H1 (cell line): ENCODE results near the gene SPDYE16. TPM values are rescaled to one million over a fixed set of nuclear protein-coding genes. Genes with fewer than 3 reads are reported as not detected.

Experiments used
- CTCF ChIA-PET: fragments of 300-600 bp; sonication (Branson Sonifier 250); formaldehyde crosslinking; loops from one replicate; lab custom pipeline; 2021; ENCODE audit not compliant: partially characterized antibody; lab: Charles Lee
- POLR2A ChIA-PET: fragments of 300-600 bp; sonication (Branson Sonifier 250); formaldehyde crosslinking; loops from one replicate; lab custom pipeline; 2021; ENCODE audit warnings: inconsistent platforms; ENCODE audit not compliant: partially characterized antibody; lab: Charles Lee
- DNase-seq, 2 experiments: peaks; one replicate each; pipeline versions ENCODE4 v3.0.0 to v3.0.0-alpha.2; 2010 to 2022; ENCODE audit warnings: low spot score in 2 of 2, low read depth in 1 of 2, mixed read lengths in 1 of 2
- FAIRE-seq: peaks from 2 replicates; lab custom pipeline; 2011; peaks lifted over from hg19 to GRCh38; lab: Jason Lieb, UNC
- H2AFZ ChIP-seq: 2 replicates; pipeline ENCODE4 v1.8.1; 2012; ENCODE audit warnings: low read length, inconsistent platforms
- H2AK5ac ChIP-seq: 2 replicates; pipeline ENCODE4 v1.6.1; 2013; ENCODE audit warnings: low read depth, low read length
- H2BK120ac ChIP-seq: replicated peaks from 2 replicates; pipeline ENCODE3; 2013; ENCODE audit warnings: low read depth, low read length, inconsistent platforms
- H2BK12ac ChIP-seq: 2 replicates; pipeline ENCODE4 v1.6.1; 2013; ENCODE audit warnings: low read depth, low read length
- H2BK15ac ChIP-seq: 2 replicates; pipeline ENCODE4 v1.6.1; 2013; ENCODE audit warnings: low read length
- H2BK20ac ChIP-seq: 2 replicates; pipeline ENCODE4 v1.6.1; 2013; ENCODE audit warnings: low read length
- H2BK5ac ChIP-seq: 2 replicates; pipeline ENCODE4 v1.6.1; 2013; ENCODE audit warnings: low read depth, low read length
- H3K14ac ChIP-seq: 2 replicates; pipeline ENCODE4 v1.6.1; 2013; ENCODE audit warnings: inconsistent platforms; ENCODE audit not compliant: insufficient read length
- H3K18ac ChIP-seq: 2 replicates; pipeline ENCODE4 v1.6.1; 2013; ENCODE audit warnings: low read length; ENCODE audit errors: extremely low read depth
- H3K23ac ChIP-seq: 2 replicates; pipeline ENCODE4 v1.6.1; 2013; ENCODE audit warnings: inconsistent platforms; ENCODE audit not compliant: insufficient read length
- H3K23me2 ChIP-seq: 2 replicates; pipeline ENCODE4 v1.6.1; 2013; ENCODE audit warnings: low read depth, low read length
- H3K27ac ChIP-seq: 2 replicates; pipeline ENCODE4 v1.6.1; 2011; ENCODE audit warnings: low read depth, low read length, inconsistent platforms
- H3K27me3 ChIP-seq, 4 experiments: replicated peaks in 1 of 4; 1 replicate in 1 of 4; 2 replicates in 3 of 4; pipeline versions ENCODE4 v1.6.1 to v1.8.1; 2011 to 2013; ENCODE audit warnings: low read length in 3 of 4, mild to moderate bottlenecking in 3 of 4, inconsistent platforms in 2 of 4, mixed read lengths in 2 of 4, moderate library complexity in 1 of 4; ENCODE audit not compliant: control insufficient read depth in 3 of 4, insufficient read depth in 3 of 4; ENCODE audit errors: extremely low read depth in 1 of 4
- H3K36me3 ChIP-seq, 4 experiments: 2 replicates each; pipeline versions ENCODE4 v1.6.1 to v1.8.1; 2011 to 2013; ENCODE audit warnings: mild to moderate bottlenecking in 4 of 4, low read length in 3 of 4, moderate library complexity in 2 of 4, control low read depth in 1 of 4, inconsistent platforms in 1 of 4; ENCODE audit not compliant: insufficient read depth in 4 of 4, control insufficient read depth in 2 of 4
- H3K4ac ChIP-seq: replicated peaks from 2 replicates; pipeline ENCODE3; 2013; ENCODE audit warnings: low read length, low read depth, mixed read lengths, inconsistent platforms; ENCODE audit not compliant: insufficient read length
- H3K4me1 ChIP-seq, 4 experiments: replicated peaks in 1 of 4; 1 replicate in 1 of 4; 2 replicates in 3 of 4; pipeline versions ENCODE4 v1.6.1 to v1.8.1; 2011 to 2013; ENCODE audit warnings: low read length in 3 of 4, inconsistent platforms in 2 of 4, mixed read lengths in 1 of 4; ENCODE audit not compliant: insufficient read depth in 4 of 4, control insufficient read depth in 3 of 4
- H3K4me2 ChIP-seq, 2 experiments: 2 replicates each; pipeline versions ENCODE4 v1.6.1 to v1.8.1; 2011 to 2013; ENCODE audit warnings: low read depth in 2 of 2, low read length in 2 of 2, control low read depth in 1 of 2, inconsistent platforms in 1 of 2, mild to moderate bottlenecking in 1 of 2; ENCODE audit not compliant: insufficient read depth in 1 of 2
- H3K4me3 ChIP-seq, 4 experiments: fragments of 200-600, 300-600 bp in 1 of 4; sonication (generic), shearing (Covaris generic), sonication (Bioruptor Twin) in 1 of 4; 2 replicates each; pipeline versions ENCODE4 v1.5.1 to v1.8.1; 2011 to 2016; ENCODE audit warnings: low read length in 4 of 4, low read depth in 3 of 4, control low read depth in 2 of 4, inconsistent platforms in 2 of 4, mild to moderate bottlenecking in 2 of 4, mixed read lengths in 1 of 4, moderate library complexity in 1 of 4; ENCODE audit not compliant: insufficient read depth in 2 of 4; ENCODE audit errors: extremely low read depth in 1 of 4
- H3K56ac ChIP-seq: replicated peaks from 2 replicates; pipeline ENCODE3; 2013; ENCODE audit warnings: low read depth, mild to moderate bottlenecking, mixed read lengths, low read length, inconsistent platforms; ENCODE audit not compliant: insufficient read length
- H3K79me1 ChIP-seq: 2 replicates; pipeline ENCODE4 v1.6.1; 2013; ENCODE audit warnings: low read depth, low read length, control low read depth
- H3K79me2 ChIP-seq, 2 experiments: 2 replicates each; pipeline versions ENCODE4 v1.6.1 to v1.8.1; 2012 to 2013; ENCODE audit warnings: low read length in 2 of 2, mild to moderate bottlenecking in 2 of 2, inconsistent platforms in 1 of 2; ENCODE audit not compliant: insufficient read depth in 2 of 2, control insufficient read depth in 1 of 2
- H3K9ac ChIP-seq, 4 experiments: replicated peaks in 1 of 4; 1 replicate in 1 of 4; 2 replicates in 3 of 4; pipeline versions ENCODE4 v1.6.1 to v1.8.1; 2011 to 2013; ENCODE audit warnings: low read depth in 3 of 4, low read length in 3 of 4, control low read depth in 2 of 4, mild to moderate bottlenecking in 2 of 4, moderate library complexity in 2 of 4, inconsistent platforms in 1 of 4; ENCODE audit errors: extremely low read depth in 1 of 4
- H3K9me3 ChIP-seq, 2 experiments: 2 replicates each; pipeline versions ENCODE4 v1.6.1 to v1.8.1; 2012 to 2013; ENCODE audit warnings: mild to moderate bottlenecking in 2 of 2, moderate library complexity in 2 of 2, control low read depth in 1 of 2, inconsistent platforms in 1 of 2, low read depth in 1 of 2, low read length in 1 of 2, mixed read lengths in 1 of 2; ENCODE audit not compliant: insufficient read depth in 2 of 2
- H4K20me1 ChIP-seq, 2 experiments: replicated peaks in 1 of 2; 2 replicates each; pipeline versions ENCODE3 to v1.8.1; 2011 to 2013; ENCODE audit warnings: inconsistent platforms in 2 of 2, low read length in 2 of 2, mild to moderate bottlenecking in 1 of 2; ENCODE audit not compliant: insufficient read depth in 2 of 2, control insufficient read depth in 1 of 2
- H4K5ac ChIP-seq: 2 replicates; pipeline ENCODE4 v1.6.1; 2013; ENCODE audit warnings: low read length, low read depth, mixed read lengths, inconsistent platforms; ENCODE audit not compliant: insufficient read length
- H4K8ac ChIP-seq: 2 replicates; pipeline ENCODE4 v1.8.0; 2013; ENCODE audit warnings: mild to moderate bottlenecking, moderate library complexity, low read length, inconsistent platforms; ENCODE audit not compliant: insufficient read depth; ENCODE audit errors: extremely low read depth
- H4K91ac ChIP-seq: replicated peaks from 2 replicates; pipeline ENCODE3; 2013; ENCODE audit warnings: low read length, mixed read lengths, inconsistent platforms; ENCODE audit not compliant: insufficient read length
- BACH1 ChIP-seq: IDR thresholded peaks from 2 replicates; pipeline ENCODE4 v1.6.1; 2012; ENCODE audit warnings: low read length, improper control_type of control experiment
- EZH2 ChIP-seq: fragments of 200-600 bp; sonication (generic); IDR thresholded peaks from 2 replicates; pipeline ENCODE4 v1.7.1; 2012; ENCODE audit warnings: low read depth, mild to moderate bottlenecking, moderate library complexity, low read length, inconsistent platforms; ENCODE audit not compliant: severe bottlenecking
- HDAC2 ChIP-seq, 2 experiments: fragments of 300-600 bp in 1 of 2; sonication (generic) in 1 of 2; IDR thresholded peaks; 2 replicates each; pipeline ENCODE4 v1.6.1; 2011 to 2012; ENCODE audit warnings: low read depth in 2 of 2, low read length in 2 of 2, mild to moderate bottlenecking in 2 of 2, moderate library complexity in 2 of 2, borderline replicate concordance in 1 of 2, inconsistent platforms in 1 of 2
- KDM5A ChIP-seq: fragments of 200-600 bp; IDR thresholded peaks from 2 replicates; pipeline ENCODE4 v1.7.1; 2012; ENCODE audit warnings: mild to moderate bottlenecking, low read length, inconsistent platforms, mixed read lengths
- MAFK ChIP-seq: IDR thresholded peaks from 2 replicates; pipeline ENCODE4 v1.6.1; 2012; ENCODE audit warnings: low read depth, mild to moderate bottlenecking, improper control_type of control experiment, low read length
- NRF1 ChIP-seq: IDR thresholded peaks from 2 replicates; pipeline ENCODE4 v1.6.1; 2011; ENCODE audit warnings: mild to moderate bottlenecking, low read depth, low read length, improper control_type of control experiment
- RAD21 ChIP-seq, 2 experiments: IDR thresholded peaks in 1 of 2; conservative IDR thresholded peaks in 1 of 2; 2 replicates each; pipeline ENCODE4 v1.6.1; 2011; ENCODE audit warnings: low read depth in 2 of 2, low read length in 2 of 2, improper control_type of control experiment in 1 of 2, inconsistent platforms in 1 of 2, mild to moderate bottlenecking in 1 of 2, moderate library complexity in 1 of 2
- SP2 ChIP-seq: IDR thresholded peaks from 2 replicates; pipeline ENCODE4 v1.6.1; 2012; ENCODE audit warnings: mild to moderate bottlenecking, low read length, inconsistent platforms
- TAF7 ChIP-seq: optimal IDR thresholded peaks from 2 replicates; pipeline ENCODE3; 2011; ENCODE audit warnings: low read depth, mild to moderate bottlenecking, inconsistent platforms, low read length, moderate library complexity, borderline replicate concordance
- WGBS, 2 experiments: shearing (Covaris generic) in 1 of 2; methylation state at CpG; one replicate each; pipeline versions ENCODE4 v1.1.6 to v1.1.7; 2013 to 2015; ENCODE audit warnings: low lambda C conversion rate in 2 of 2, mixed read lengths in 2 of 2, inconsistent platforms in 1 of 2, low coverage in 1 of 2, missing lambda C conversion rate in 1 of 2; ENCODE audit not compliant: insufficient replicate concordance in 2 of 2, insufficient coverage in 1 of 2, insufficient read length in 1 of 2; ENCODE audit errors: extremely low coverage in 1 of 2, missing lambda C conversion rate in 1 of 2; 5-methylcytosine and 5-hydroxymethylcytosine counted together
- polyA plus RNA-seq, 7 experiments: library from polyadenylated mRNA; depleted of rRNA in 3 of 7; stranded (reverse) in 5 of 7; unstranded in 2 of 7; fragments of >200 nt in 5 of 7; fragments of 200-250 nt in 2 of 7; gene quantifications; 1 replicate in 5 of 7; 2 replicates in 1 of 7; 4 replicates in 1 of 7; pipeline versions ENCODE4 v1.2.1 to v1.2.3, GENCODE V29; 2011 to 2013; ENCODE audit warnings: missing spikeins in 2 of 7, mixed read lengths in 2 of 7
- total RNA-seq: library from RNA; stranded (reverse); fragmentation: NEBNext Ultra II Directional; extraction: Animal tissue kit (Norgen Biotek cat#: 25700); gene quantifications from 2 replicates; pipeline ENCODE4 v1.2.1, GENCODE V29; 2021
- TF ChIP-seq, protein P1 (sequence below): IDR thresholded peaks from 2 replicates; pipeline ENCODE4 v1.6.1; 2011; ENCODE audit warnings: low read depth, mild to moderate bottlenecking, low read length; ENCODE audit not compliant: insufficient read depth

Gene SPDYE16
- total and polyA plus RNA-seq, 2 of the 8 experiments (the other 6 are each of a cell fraction or from before 2014, with no cell fraction given), result not detected

DNA sequence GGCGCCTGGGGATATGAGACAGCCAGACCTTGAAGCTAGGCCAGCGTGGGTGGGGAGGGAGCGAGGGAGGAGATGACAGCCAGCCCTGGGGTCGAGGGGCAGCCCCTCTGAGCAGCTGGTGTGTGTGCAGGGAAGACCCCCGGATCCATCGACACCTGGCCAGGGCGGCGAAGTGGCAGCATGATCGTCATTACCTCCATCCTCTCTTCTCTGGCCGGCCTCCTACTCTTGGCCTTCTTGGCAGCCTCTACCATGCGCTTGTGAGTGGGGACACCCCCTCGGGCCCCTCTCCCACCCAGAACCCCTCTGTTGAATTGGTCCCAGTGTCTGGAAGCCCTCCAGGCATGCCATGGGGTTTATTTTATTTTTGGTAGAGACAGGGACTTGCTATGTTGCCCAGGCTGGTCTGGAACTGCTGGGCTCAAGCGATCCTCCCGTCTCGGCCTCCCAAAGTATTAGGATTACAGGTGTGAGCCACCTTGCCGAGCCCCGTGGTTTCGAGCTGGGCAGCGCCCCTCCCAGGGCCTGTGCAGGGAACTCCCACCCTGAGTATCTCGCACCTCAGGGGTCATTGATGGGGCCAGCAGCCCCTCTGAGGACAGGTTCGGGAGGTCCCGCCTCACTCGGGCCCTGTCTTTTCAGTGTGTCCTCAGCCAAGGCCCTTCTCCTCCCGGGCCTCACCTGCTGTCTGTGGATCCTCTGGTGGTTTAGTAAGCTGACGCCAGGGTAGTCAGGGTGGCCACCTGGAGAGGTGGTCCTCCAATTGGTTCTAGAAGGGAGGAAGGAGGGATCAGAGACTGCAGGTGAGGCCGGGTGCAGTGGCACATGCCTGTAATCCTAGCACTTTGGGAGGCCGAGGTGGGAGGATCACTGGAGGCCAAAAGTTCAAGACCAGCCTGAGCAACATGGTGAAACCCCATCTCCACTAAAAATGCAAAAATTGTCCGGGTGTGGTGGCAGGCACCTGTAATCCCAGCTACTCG lies 29.0 kb downstream of the SPDYE16 start:
- no peak overlapping the region for H2BK120ac ChIP-seq
- H3K4ac ChIP-seq, result no peak overlapping the region
- H3K27me3 ChIP-seq, result no peaks in the 10 kb centered on the region
- no peak overlapping the region for H3K27ac ChIP-seq
- no peak overlapping the region for H3K56ac ChIP-seq
- H2AFZ ChIP-seq, result no peak overlapping the region
- H4K91ac ChIP-seq, result no peak overlapping the region
- WGBS, 2 experiments, result 87% methylated on average over 23 of the region's 29 CpGs; no CpG with 5 or more reads in 1 of the 2 experiments
- H2BK5ac ChIP-seq, result no peak overlapping the region
- no peak for FAIRE-seq
- H3K23ac ChIP-seq, result no peak overlapping the region
- H3K9ac ChIP-seq, result no peak overlapping the region
- no peak overlapping the region for H2AK5ac ChIP-seq
- H3K4me2 ChIP-seq, result no peak overlapping the region
- H3K23me2 ChIP-seq, result no peaks in the 10 kb centered on the region
- no peaks in the 10 kb centered on the region for H3K9me3 ChIP-seq
- no peak overlapping the region for H3K18ac ChIP-seq
- no peak overlapping the region for H2BK20ac ChIP-seq
- DNase-seq, result no peak
- POLR2A ChIA-PET, result no interaction called here
- H4K5ac ChIP-seq, result no peak overlapping the region
- no peaks in the 10 kb centered on the region for H3K79me1 ChIP-seq
- H4K8ac ChIP-seq, result 0 out of 2 replicates have a peak overlapping the region, but pooled peaks have one; percentile 5
- no peaks in the 10 kb centered on the region for H3K36me3 ChIP-seq
- H3K4me3 ChIP-seq, result no peak overlapping the region
- no peaks in the 10 kb centered on the region for H3K79me2 ChIP-seq
- no peak overlapping the region for H2BK15ac ChIP-seq
- CTCF ChIA-PET, result interaction anchor here (1.5 kb wide), 1 partner anchor 90 kb away, joined by 4 read pairs; no protein-coding TSS in a partner anchor
- H3K4me1 ChIP-seq, result peaks cover 0 to 17% (median 11%) of the 10 kb centered on the region in 4 experiments; a peak in 6 of 7 replicates
- peaks cover 0 to 1% of the 10 kb centered on the region in 2 experiments for H4K20me1 ChIP-seq
- no peak overlapping the region for H2BK12ac ChIP-seq
- H3K14ac ChIP-seq, result no peak overlapping the region
- TF ChIP-seq MAFK (no peak), HDAC2 (IDR thresholded peaks at IDR 0.05; ENCODE audit: borderline replicate concordance in 1 of 2, low read depth in 2 of 2, low read length in 2 of 2) (no peak), BACH1 (no peak), NRF1 (no peak), KDM5A (no peak), SP2 (no peak), TAF7 (no peak), RAD21 (IDR thresholded peaks at IDR 0.05 in 1 of 2, conservative IDR thresholded peaks at IDR 0.05 in 1 of 2; ENCODE audit: low read depth in 2 of 2, low read length in 2 of 2) (no peak), EZH2 (no peak)
- TF ChIP-seq, protein P1, sequence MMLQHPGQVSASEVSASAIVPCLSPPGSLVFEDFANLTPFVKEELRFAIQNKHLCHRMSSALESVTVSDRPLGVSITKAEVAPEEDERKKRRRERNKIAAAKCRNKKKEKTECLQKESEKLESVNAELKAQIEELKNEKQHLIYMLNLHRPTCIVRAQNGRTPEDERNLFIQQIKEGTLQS, result no peak
